Kidney epithelial cell (primary cell): ENCODE data around the gene MCRS1. TPM values are rescaled to one million over a fixed set of nuclear protein-coding genes. Genes with fewer than 3 reads are reported as not detected.

Experiments
- DNase-seq: peaks from one replicate; pipeline ENCODE4 v3.0.0-alpha.2; 2010; ENCODE audit warnings: low read depth
- H3K27me3 ChIP-seq: 2 replicates; pipeline ENCODE4 v1.6.0; 2011; ENCODE audit warnings: low read length; ENCODE audit not compliant: control insufficient read depth, insufficient read depth
- H3K36me3 ChIP-seq: 2 replicates; pipeline ENCODE4 v1.5.1; 2011; ENCODE audit warnings: low read length; ENCODE audit not compliant: control insufficient read depth, insufficient read depth
- H3K4me3 ChIP-seq: 2 replicates; pipeline ENCODE4 v1.5.1; 2011; ENCODE audit warnings: low read depth, mild to moderate bottlenecking, control low read depth, low read length
- CTCF ChIP-seq: IDR thresholded peaks from 2 replicates; pipeline ENCODE4 v1.5.1; 2011; ENCODE audit warnings: mild to moderate bottlenecking, moderate library complexity, low read length, control low read depth, inconsistent platforms; ENCODE audit not compliant: insufficient read depth, poor library complexity, severe bottlenecking
- total RNA-seq: library from RNA; depleted of rRNA; stranded (reverse); fragments of >200 nt; gene quantifications from 2 replicates; pipeline ENCODE4 v1.2.3, GENCODE V29; 2015

Gene MCRS1
- total RNA-seq, 1 donor from 2014 or later: 79.7 TPM

DNA sequence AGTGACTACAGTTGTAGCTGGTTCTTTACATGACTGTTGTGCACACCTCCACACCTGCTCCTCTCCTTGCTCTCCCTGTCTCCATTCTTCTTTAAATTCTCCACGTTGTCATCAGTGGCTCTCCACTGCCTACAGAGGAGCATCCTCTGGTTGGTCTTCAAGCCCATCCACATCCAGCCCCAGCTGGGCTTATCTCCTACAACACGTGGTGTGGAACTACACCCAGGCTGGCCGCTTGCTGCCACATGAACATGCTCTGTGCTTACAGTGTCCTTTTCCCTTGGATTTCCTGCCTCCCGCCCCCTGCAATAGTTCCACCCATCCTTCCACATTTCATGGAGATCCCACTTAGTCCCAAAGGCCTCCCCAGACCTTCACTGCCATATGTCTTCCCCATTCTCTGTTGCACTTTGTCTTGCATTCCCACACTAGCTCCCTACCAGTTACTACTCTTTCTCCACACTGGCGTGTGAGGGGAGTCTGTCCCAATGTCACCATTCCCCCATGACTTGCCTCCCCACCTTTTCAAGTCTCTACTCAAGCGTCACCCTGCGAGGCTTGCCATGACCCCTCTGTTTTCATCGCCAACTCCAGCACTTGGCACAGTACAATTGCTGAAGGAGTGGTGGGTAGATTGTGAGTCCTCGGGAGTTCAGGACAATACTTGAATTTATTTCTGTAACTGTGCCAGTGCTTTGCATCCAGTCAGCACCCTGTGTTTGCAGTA, 9.8 kb upstream of the MCRS1 start:
- DNase-seq: no peak
- no peak for TF ChIP-seq CTCF
- no peaks in the 10 kb centered on the region for H3K27me3 ChIP-seq
- H3K36me3 ChIP-seq: no peaks in the 10 kb centered on the region
- H3K4me3 ChIP-seq: no peak overlapping the region

DNA sequence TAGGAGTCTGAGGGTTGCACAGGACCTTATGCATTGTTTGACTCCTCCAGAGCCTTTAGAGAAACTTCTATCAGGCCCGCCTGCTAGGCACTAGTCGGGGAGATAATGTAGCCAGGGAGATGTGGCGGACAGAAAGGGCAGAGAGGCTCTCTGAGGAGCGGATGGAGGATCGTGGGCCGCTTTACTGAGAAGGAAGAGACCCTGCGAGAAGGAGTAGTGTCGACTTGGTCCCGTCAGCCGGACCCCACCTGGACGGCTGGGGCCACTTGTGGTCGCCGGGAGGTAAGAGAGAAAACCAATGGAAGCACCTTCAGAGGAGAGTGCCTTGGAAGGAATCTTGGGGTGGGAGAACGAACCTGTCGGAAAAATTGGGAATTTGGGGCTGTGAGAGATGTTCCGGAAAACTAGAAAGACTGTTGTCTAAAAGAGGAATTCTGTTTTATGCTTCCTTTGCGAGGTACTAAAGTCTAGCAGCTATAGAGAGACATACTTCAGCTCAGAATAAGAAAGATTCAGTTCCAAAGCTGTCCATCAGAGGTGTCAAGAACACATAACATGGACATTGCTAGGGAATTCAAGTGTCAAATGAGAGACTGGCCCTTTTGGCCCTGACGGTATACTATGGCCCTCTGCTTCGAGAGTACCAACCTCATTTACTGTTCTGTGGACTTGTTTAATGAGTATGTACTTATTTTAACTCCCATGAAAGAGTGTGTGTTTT, 660 bp upstream of the MCRS1 start:
- no peak for DNase-seq
- H3K36me3 ChIP-seq: no peaks in the 10 kb centered on the region
- no peaks in the 10 kb centered on the region for H3K27me3 ChIP-seq
- no peak for TF ChIP-seq CTCF
- peak overlapping the region; percentile 89 for H3K4me3 ChIP-seq

DNA sequence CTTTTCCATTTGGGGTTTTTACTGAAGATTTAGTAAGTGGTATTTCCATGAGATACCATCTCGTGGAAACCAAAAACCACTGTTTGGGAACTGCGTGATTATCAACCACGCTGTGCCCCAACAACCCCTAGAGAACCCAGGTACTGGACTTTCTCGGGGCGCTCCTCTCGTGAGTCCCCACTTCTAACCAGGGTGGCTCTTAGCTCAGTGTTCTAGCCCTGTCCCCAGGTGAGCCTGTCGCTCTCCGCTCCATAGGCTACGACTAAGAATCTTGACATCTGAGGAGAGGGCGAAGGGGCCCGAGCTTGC, 686 bp downstream of the MCRS1 start:
- TF ChIP-seq CTCF: no peak
- Histone ChIP-seq H3K36me3 (no peaks in the 10 kb centered on the region), H3K27me3 (no peaks in the 10 kb centered on the region), H3K4me3 (peak overlapping the region; percentile 89)
- no peak for DNase-seq

- no peak overlapping the region for H3K4me3 ChIP-seq
- no peak for DNase-seq
- TF ChIP-seq CTCF: no peak
- H3K27me3 ChIP-seq: no peaks in the 10 kb centered on the region
- no peaks in the 10 kb centered on the region for H3K36me3 ChIP-seq
These were observed 1.6 kb downstream of the MCRS1 start for GRCh38 chr12:49566361-49566760.

DNA sequence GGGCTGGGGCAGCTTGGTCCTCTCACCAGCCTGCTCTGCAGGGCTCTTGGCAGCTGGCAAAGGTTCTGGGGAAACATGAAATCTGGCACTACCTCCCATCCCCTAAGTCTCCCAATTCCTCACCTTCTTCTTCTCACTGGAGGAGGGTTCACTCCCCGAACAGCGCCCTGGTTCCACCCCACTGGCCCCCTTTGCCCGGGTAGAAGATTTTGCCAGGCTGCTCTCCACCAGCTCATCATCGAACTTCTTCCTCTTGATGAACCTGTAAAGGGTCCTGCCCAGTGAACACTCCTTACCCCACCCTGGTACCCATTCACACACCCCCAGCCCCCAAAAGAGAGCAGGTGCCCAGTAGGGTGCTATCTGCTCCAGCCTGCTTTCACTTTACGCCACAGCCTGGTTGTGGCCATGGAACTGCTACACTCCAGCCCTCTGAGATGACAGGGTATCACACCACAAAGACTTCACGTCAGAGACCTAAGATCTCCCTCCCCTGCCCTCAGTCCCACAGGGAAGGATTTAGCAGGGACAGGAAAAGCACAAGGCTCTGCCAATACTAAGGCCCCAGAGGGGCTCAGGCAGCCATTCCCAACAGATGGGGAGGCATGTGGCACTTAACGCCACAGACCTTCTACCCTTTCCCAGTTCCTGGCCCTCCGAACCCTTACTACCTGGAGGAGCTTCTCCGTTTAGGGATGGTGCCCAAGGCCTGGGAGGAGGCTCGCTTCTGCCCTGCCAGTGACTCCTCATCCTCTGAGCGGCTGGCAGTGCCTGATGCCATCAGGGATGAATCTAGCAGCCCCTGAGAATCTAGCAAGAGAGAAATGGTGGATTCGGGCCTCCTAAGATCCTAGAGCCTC, 2.3 kb downstream of the MCRS1 start:
- Histone ChIP-seq H3K27me3 (no peaks in the 10 kb centered on the region), H3K4me3 (no peak overlapping the region), H3K36me3 (no peaks in the 10 kb centered on the region)
- no peak for DNase-seq
- no peak for TF ChIP-seq CTCF
